Epithelial cell of prostate (primary cell): ENCODE results near the gene NKG7.

Experiments
- DNase-seq: peaks from one replicate; pipeline ENCODE4 v3.0.0-alpha.2; 2011; ENCODE audit warnings: low read depth, low spot score
- H3K27ac ChIP-seq: fragments of 450-650 bp; 2 replicates; pipeline ENCODE4 v1.5.1; 2017; ENCODE audit warnings: mild to moderate bottlenecking

The NKG7 gene

DNA sequence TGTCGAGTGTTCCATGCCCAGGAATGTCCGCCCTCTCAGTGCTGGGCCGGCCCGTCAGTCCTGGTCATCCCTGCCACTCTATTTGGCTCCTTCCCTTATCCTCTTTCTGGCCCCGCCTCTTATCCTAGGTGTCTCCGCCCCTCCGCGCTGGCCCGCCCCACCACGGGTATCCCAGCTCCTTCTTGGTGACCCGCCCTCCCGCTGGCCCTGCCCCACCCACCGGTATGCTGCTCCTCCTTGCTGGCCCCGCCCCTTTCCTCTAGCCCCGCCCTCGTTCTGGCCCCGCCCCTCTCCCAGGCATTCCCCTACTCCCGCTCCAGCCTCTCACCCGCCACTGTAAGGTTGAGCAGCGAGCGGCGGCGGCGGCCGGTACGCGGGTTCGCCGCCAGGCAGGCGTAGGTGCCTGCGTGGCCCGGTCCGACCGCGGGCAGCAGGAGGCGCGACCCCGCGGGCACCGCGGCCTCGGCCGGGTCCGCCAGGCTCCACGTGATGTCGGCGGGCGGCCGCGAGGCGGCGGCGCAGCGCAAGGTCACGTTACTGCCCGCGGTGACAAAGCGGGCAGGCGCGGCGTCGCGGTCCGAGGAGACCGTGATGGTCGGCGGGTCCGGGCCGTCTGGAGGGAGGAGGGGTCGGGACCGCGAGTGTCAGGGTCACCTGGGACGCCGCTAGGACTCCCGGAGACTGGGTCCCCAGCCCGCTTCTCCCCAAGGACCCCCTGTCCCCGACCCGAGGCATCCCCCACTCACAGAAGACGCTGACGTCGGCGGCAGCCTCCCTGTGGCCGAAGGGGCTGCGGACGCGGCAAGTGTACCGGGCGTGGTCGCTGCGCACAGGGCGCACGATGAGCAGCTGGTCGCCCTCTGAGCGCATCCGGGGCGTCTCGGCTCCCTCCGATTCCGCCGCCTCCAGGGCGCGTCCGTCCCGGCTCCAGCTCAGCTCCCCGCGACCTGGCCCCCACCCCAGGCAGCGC is 32.5 kb downstream of the NKG7 start:
- DNase-seq = peak; percentile 87
- H3K27ac ChIP-seq = peak overlapping the region; percentile 49

DNA sequence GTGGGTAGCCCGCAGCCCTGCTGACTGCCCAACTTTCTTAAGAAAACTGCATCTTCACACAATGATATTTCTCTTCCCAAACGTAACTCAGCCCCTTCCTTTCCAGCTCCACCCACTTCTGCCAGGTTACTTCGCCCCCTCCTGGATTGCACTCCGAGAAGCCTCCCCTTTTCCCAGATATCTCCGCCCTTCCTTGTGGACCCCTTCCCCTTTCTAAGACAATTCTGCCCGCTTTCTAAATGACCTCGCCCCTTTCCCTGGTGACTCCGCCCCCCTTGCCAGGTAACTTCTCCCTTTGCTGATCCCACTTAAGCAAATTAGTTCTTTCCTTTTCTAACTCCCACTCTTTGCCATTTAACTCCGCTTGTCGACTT is 33.2 kb downstream of the NKG7 start:
- no peak for DNase-seq

DNA sequence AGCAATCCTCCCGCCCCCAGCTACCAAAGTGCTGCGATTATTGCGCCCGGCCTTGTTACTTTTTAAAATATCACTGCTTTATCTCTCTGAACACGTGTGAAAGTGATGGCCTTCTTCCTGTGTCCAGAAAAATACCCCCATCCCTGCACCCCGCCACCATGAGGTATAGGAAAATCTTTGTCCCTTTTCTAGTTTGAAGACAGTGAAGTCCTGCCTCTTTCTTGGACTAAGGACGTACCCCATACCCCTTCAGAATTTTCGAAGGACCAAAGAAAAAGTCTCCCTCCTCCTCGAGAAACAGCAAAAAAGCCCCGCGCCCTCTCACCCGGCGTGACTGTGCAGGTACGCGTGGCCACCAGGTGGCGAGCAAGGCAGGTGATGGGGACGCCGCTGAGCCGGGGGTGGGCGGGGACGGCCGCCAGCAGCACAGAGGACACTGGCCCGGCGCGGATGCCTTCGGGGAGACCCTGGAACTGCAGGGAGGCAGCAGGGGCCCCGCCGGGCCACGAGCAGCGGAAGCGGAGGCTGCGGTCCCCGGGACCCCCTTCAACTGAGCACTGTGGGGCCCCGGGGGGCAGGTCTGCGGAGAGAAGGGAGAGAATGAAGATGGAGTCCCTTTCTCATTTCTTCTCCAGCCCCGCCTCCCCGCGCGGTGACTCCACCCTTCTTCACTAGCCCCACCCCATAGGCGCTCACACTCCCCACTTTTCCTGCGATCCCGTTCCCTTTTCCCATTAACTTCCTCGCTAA is 33.7 kb downstream of the NKG7 start:
- peak overlapping the region; percentile 49 for H3K27ac ChIP-seq
- no peak for DNase-seq

More for the DNA sequence above, 33.2 kb downstream of the NKG7 start:
- peak overlapping the region; percentile 49 for H3K27ac ChIP-seq

DNA sequence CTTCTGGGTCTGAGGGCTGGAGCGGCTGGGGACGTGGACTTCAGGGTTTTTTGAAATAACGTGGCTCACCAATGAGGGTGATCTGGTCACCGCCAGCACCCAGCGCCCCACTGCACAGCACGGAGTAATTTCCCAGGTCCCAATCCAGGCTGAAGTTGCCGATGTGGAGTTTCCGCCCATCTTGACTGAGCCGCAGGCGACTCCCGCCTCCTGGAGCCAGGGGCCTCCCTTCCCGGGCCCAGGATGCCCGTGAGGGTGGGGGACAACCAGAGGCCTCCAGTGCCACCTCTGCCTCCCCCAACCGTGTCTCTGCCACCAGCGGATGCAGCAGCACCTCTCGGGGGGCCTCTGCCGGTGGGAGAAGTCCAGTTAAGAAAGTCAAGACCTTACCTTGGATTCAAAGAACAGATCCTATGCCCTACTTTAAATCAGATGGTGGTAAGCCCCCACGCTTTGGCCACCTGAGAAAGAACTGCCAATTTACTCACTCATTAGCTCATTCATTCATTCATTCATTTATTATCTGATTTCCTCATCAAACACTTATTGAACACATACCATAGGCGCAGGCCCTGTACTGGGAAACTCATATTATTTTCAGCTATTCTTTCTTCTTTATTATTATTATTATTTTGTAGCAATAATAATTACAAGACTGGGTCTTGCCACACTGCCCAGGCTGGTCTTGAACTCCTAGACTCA is 34.4 kb downstream of the NKG7 start:
- no peak overlapping the region for H3K27ac ChIP-seq
- DNase-seq = no peak

DNA sequence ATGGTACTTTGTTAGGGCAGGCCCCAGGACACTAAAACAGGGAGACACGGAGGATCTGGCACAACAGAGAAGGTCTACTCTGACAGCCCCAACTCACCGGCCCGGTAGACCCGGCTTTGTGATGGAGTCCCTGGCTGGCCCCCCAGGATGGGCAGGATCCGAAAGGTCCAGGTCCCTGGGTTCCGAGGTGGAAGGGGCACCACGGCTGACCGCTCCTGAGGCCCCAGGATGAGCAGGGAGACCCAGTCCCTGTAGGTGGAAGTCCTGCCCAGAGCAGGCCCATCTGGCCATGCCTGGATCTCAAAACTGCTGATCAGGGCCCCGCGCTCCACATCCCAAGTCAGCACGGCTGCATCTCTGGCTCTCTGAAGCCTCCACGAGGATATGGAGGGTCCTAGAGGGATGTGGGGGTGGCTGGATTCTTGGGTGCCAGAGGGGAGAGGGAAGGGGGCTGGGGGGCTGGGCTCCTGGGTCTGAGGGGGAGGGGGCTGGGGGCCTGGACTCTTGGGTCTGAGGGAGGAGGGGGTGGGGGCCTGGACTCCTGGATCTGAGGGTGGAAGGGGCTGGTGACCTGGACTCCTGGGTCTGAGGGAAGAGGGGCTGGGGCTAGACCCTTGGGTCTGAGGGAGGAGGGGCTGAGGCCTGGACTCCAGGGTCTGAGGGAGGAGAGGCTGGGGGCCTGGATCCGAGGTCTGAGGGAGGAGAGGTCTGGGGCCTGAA is 35.2 kb downstream of the NKG7 start:
- no peak overlapping the region for H3K27ac ChIP-seq
- DNase-seq = no peak

DNA sequence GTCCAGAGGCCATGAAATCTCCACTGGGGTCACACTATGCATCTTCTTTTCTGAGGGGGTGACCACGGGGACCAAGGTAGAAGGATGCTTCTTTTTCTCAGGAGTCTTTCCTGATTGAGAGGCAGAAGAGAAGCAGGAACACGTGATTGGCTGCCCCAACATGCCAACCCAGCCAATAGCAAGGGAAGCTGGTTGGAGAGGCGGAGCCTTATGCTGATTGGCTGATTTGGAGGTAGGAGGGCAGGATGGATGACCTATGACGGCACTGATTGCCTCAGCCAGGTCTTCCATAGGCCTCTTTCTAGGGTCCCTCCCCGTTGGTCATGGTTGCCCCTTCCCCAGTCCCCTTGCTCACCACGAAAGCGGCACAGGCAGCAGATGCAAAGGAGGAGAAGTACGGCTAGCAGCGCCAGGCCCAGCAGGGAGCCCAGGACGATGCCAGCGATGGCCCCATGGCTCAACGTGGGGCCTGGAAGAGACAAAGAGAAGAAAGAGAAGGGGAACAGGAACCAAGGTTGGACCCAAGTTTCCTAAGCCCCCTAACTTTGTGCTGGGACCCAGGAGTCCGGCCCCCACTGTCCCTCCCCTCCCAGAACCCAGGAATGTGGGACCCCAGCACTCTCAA is 38.5 kb downstream of the NKG7 start:
- H3K27ac ChIP-seq = no peak overlapping the region
- no peak for DNase-seq

DNA sequence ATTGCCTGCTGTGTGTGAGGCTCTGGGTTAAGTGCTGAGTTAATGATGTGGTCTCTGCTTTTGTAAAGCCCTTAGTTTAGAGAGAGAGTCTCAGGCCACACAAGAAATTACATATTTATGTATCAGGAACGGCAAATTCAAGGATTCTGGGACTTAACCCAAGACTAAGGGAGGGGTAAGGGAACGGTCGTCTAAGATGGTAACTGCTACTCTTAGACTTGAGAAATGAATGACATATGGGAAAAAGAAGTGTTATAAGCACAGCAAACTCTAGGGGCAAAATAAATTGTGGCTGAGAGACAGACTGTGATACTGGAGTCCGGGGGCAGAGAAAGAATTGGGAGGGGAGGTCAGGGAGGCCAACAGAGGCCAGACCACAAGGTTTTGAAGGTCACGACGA is 40.7 kb downstream of the NKG7 start:
- DNase-seq = no peak
- H3K27ac ChIP-seq = no peak overlapping the region

DNA sequence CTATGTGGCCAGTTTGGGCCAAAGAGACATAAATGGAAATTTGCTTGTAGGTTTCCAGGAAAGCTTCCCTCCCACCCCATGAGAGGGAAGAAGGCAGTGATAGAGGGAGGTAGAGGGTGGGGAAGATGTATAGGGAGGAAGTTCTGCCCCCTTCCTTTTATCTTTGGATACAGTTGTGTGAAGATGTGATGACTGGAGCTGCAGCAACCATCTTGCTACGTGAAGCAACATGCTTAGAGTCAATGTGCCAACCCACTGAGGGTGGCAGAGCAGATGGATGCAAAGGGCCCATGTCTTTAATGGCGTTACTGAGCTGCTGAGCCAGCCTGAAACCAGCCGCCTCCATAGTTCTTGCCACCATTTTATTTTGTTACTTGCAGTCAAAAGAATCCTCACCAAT is 41.3 kb downstream of the NKG7 start:
- no peak for DNase-seq
- no peak overlapping the region for H3K27ac ChIP-seq

DNA sequence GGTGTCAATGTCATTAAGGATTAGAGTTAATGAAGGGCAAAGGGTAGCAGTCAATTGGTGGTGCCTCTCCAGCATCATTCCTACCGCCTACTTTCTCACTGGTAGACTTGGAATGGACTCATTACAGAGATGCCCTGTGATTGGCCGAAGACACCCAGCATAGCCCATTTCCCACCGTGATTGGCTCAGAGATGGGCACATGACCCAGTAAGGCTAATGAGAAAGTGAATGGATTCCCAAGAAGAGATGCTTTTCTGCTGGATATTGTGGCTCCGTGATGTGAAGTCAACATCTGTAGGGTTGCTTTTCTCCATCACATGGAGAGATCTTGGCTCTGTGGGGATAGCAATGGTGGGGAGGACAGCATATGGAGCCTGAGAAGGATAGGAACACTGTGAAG is 42.1 kb downstream of the NKG7 start:
- H3K27ac ChIP-seq = no peak overlapping the region
- no peak for DNase-seq

DNA sequence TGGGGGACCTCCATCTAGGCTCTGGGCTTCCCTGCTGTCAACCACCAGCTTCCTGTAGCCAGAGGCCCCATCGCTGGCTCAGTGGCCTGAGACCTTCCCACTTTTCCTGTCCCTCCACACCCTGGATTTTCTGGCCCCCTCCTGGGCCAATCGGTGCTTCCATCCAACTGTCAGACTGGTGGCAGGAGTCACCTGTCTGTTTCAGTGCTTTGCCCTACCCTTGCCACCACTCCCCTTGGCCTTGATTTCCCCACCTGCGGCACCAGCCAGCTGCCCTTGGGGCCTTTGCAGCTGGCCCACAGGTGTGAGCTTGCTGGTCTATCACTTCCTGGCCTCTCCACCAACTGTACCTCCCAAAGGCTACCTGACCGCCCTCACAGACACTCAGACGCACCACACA is 43.0 kb downstream of the NKG7 start:
- no peak overlapping the region for H3K27ac ChIP-seq

DNA sequence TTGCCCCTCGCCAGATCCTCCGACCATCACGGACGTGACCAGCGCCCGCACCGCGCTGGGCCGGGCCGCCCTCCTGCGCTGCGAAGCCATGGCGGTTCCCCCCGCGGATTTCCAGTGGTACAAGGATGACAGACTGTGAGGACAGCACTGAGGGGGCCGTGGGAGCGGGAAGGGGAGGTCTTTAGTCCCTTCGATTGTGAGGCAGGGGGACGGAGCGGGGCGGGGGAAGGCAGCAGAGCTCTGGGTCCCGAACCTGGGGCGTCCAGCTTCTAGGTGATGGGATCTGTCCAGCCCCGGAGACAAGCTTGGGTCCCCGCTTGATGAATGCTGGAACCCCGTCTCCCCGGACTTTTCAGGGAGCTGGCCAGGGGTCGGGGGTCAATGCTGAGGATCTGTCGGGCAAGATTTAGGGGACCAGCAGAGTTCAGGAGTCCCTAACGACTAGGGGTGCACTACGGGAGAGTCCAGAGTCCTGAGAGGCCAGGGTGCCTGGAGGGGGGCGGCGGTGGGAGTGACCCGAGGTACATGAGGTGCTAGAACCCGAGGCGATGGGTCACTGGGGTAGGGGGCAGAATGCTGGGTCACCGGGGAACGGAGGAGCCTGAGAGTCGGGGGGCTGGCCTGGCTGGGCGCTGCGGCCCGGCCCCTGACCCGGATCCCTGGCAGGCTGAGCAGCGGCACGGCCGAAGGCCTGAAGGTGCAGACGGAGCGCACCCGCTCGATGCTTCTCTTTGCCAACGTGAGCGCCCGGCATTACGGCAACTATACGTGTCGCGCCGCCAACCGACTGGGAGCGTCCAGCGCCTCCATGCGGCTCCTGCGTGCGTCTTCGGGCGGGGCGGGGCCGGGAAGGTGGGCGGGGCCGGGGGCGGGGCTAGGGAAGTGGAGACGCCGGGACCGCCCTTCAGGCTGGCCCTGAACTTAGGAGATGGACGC is 45.1 kb downstream of the NKG7 start:
- H3K27ac ChIP-seq = no peak overlapping the region
- DNase-seq = no peak

More for the DNA sequence above, 43.0 kb downstream of the NKG7 start:
- DNase-seq = no peak

DNA sequence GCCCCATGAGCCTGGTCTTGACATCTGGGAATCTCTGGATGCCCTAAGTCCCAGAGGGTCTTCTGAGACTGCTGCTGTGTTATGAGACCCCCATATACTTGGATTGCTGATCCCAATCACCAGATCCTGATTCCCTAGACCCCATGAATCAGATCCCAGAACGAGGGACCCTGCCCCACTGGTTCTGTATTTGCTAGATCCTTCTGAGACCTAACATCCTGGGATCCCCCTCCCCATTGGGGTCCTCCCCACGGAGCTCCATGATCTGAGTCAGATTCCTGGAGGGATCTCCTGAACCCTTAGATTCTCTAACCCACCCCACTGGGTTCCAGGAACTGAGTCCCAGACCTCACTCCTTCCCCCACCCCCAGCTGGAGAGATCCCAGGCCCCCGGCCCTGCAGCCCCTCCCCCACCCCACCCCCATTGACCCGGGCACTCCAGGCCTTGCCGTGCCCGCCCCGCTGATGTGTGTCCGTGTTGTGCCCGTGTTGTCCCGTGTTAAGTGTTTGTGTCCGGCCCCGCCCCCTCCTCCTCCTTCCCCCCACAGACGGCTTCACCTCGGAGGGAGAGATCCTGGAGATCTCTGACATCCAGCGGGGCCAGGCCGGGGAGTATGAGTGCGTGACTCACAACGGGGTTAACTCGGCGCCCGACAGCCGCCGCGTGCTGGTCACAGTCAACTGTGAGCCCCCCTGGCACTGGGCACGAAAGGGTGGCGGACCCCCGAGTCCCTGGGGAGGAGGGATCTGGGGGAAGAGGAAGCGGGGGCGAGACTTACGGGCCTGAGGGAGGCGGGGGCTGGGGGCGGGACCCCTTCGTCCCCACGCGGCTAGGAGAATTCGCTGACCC is 46.0 kb downstream of the NKG7 start:
- H3K27ac ChIP-seq = no peak overlapping the region
- no peak for DNase-seq

DNA sequence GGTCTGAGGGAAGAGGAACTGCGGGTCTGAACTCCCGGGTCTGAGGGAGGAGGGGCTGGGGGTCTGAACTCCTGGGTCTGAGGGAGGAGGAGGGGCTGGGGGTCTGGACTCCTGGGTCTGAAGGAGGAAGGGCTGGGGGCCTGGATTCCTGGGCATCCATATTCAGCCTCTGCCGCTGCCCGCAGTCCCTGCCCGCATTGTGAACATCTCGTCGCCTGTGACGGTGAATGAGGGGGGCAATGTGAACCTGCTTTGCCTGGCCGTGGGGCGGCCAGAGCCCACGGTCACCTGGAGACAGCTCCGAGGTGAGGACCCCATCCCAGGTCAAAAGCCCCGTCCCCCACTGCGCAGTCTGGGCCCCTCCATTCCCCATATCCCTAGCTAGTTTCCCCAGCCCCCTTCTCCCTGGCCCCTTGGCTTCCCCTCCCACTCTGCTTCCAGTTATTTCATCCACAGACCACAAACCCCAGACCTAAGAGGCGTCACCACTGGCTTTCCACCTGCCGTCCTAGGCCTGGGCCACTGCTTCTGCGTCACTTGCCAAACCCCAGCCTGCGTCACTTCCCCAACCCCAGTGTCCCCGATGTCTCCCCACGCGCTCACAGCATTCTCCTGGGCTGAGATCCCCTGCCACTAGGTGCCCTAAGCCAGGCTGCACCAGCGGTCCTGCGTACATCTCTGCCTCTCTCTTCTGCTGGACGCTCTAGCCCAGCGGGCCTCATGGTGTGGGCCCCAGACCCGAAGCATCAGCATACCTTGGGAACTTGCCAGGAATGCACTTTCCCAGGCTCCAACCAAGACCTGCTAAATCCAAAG is 47.1 kb downstream of the NKG7 start:
- no peak overlapping the region for H3K27ac ChIP-seq
- DNase-seq = no peak

DNA sequence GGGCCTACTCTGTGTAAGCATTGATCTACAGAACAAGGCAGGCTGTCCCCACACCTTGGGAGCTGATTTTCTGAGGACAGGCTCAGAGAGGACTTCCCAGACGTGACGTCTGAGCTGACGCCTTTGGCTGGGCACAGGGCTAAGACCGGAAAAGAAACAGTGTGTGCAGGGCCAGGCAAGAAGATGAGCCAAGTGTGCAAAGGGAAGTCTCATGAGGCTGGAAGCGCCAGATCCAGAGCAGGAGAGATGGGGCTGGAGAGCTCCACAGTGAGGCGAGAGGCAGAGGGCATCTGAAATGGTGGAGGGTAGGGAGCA is 48.3 kb downstream of the NKG7 start:
- DNase-seq = no peak
- H3K27ac ChIP-seq = no peak overlapping the region

DNA sequence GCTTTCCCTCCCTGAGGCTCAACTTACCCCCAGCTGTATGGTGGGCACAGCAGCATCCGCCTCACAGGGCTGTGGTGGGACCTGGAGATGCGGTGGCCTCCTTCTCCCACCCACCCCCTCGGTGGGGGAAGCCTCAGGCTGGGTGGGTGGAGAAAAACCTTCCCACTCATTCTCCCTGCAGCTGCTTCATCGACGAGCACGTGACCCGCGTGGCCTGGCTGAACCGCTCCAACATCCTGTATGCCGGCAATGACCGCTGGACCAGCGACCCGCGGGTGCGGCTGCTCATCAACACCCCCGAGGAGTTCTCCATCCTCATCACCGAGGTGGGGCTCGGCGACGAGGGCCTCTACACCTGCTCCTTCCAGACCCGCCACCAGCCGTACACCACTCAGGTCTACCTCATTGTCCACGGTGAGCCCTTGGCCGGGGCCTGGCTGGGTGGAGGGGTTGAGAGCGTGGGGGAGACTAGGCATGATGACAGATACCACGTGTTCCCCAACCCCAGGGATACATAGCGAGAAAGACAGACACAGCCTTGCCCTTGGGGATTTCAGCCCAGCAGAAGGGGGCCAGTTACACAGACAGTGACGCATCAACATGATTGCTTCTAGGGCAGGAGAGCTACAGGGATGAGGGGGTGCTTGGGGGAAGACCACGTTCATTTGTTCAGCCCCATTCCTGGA is 48.8 kb downstream of the NKG7 start:
- DNase-seq = no peak
- no peak overlapping the region for H3K27ac ChIP-seq

DNA sequence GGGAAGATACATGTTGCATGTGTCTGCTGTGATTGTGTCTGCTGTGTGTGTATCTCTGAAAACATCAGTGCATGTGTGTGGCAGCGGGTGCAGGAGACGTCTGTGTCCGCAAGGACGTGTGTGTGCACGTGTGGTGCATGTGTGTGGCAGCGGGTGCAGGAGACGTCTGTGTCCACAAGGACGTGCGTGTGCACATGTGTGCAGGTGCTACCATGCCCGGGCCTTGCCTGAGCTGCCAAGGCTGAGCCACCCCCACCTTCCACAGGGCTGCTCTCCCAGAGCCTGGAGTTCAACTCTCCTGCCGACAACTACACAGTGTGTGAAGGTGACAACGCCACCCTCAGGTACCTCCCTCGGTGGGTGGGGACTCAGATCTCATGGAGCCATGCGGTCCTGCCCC is 50.7 kb downstream of the NKG7 start:
- DNase-seq = no peak
- H3K27ac ChIP-seq = no peak overlapping the region
